ENCODE results near the gene RGS19. TPM values are rescaled to one million over a fixed set of nuclear protein-coding genes. Genes with fewer than 3 reads are reported as not detected.
"Not testable (repeated sequence)": the region's sequence is repeated elsewhere in the genome, so short reads cannot be mapped to it uniquely, and the experiment has no call there.

RGS19 gene
- 1 to 10 TPM; 5.7 to 8.3 (median 7.1) TPM for polyA plus RNA-seq (ENCODE audit: insufficient read length in 4 of 4)

- DNase-seq (ENCODE audit: low read depth in 4 of 4, low spot score in 2 of 4), result no peak
Observed at GRCh38 chr20:64079273-64080012, at the start of gene RGS19. TSS of gene RGS19 (minus strand) at chr20:64079518. CDS start at chr20:64076886, 2,632 bp downstream.

- DNase-seq (ENCODE audit: low read depth in 4 of 4, low spot score in 2 of 4), result not testable (repeated sequence)
Observed at GRCh38 chr20:64123517-64123916, 44.2 kb upstream of the RGS19 start.

GRCh38 chr20:64122927-64123326 lies 43.6 kb upstream of the RGS19 start:
- DNase-seq (ENCODE audit: low read depth in 4 of 4, low spot score in 2 of 4), result not testable (repeated sequence)

- no peak for DNase-seq (ENCODE audit: low read depth in 4 of 4, low spot score in 2 of 4)
Observed at GRCh38 chr20:64121586-64121985, 42.3 kb upstream of the RGS19 start.

- no peak for DNase-seq (ENCODE audit: low read depth in 4 of 4, low spot score in 2 of 4)
Observed at GRCh38 chr20:64119681-64120341, 40.5 kb upstream of the RGS19 start.

GRCh38 chr20:64119301-64119680 lies 40.0 kb upstream of the RGS19 start:
- DNase-seq (ENCODE audit: low read depth in 4 of 4, low spot score in 2 of 4), result no peak

GRCh38 chr20:64117432-64117777 lies 38.1 kb upstream of the RGS19 start:
- not testable (repeated sequence) for DNase-seq (ENCODE audit: low read depth in 4 of 4, low spot score in 2 of 4)

- no peak for DNase-seq (ENCODE audit: low read depth in 4 of 4, low spot score in 2 of 4)
Observed at GRCh38 chr20:64116541-64117431, 37.5 kb upstream of the RGS19 start.

GRCh38 chr20:64116016-64116415 lies 36.7 kb upstream of the RGS19 start:
- DNase-seq (ENCODE audit: low read depth in 4 of 4, low spot score in 2 of 4), result no peak

GRCh38 chr20:64115171-64115911 lies 36.0 kb upstream of the RGS19 start:
- DNase-seq (ENCODE audit: low read depth in 4 of 4, low spot score in 2 of 4), result no peak

GRCh38 chr20:64114356-64114971 lies 35.1 kb upstream of the RGS19 start:
- no peak for DNase-seq (ENCODE audit: low read depth in 4 of 4, low spot score in 2 of 4)

- DNase-seq (ENCODE audit: low read depth in 4 of 4, low spot score in 2 of 4), result no peak
Observed at GRCh38 chr20:64113796-64114355, 34.6 kb upstream of the RGS19 start.

GRCh38 chr20:64113444-64113775 lies 34.1 kb upstream of the RGS19 start:
- no peak for DNase-seq (ENCODE audit: low read depth in 4 of 4, low spot score in 2 of 4)

- no peak for DNase-seq (ENCODE audit: low read depth in 4 of 4, low spot score in 2 of 4)
Observed at GRCh38 chr20:64112691-64113443, 33.5 kb upstream of the RGS19 start.

- no peak for DNase-seq (ENCODE audit: low read depth in 4 of 4, low spot score in 2 of 4)
Observed at GRCh38 chr20:64111841-64112641, 32.7 kb upstream of the RGS19 start.

GRCh38 chr20:64110411-64111068 lies 31.2 kb upstream of the RGS19 start:
- DNase-seq (ENCODE audit: low read depth in 4 of 4, low spot score in 2 of 4), result no peak

- no peak for DNase-seq (ENCODE audit: low read depth in 4 of 4, low spot score in 2 of 4)
Observed at GRCh38 chr20:64109831-64110391, 30.6 kb upstream of the RGS19 start.

Data from left renal cortex interstitium (tissue), 4 donors.